Brain pericyte (primary cell): ENCODE results near the gene ZNF839.
"Not testable (repeated sequence)": the region's sequence is repeated elsewhere in the genome, so short reads cannot be mapped to it uniquely, and the experiment has no call there.

ENCODE experiments used
- DNase-seq: peaks from one replicate; pipeline ENCODE4 v3.0.0-alpha.2; 2012; ENCODE audit warnings: low read depth, low spot score

The ZNF839 gene

DNA sequence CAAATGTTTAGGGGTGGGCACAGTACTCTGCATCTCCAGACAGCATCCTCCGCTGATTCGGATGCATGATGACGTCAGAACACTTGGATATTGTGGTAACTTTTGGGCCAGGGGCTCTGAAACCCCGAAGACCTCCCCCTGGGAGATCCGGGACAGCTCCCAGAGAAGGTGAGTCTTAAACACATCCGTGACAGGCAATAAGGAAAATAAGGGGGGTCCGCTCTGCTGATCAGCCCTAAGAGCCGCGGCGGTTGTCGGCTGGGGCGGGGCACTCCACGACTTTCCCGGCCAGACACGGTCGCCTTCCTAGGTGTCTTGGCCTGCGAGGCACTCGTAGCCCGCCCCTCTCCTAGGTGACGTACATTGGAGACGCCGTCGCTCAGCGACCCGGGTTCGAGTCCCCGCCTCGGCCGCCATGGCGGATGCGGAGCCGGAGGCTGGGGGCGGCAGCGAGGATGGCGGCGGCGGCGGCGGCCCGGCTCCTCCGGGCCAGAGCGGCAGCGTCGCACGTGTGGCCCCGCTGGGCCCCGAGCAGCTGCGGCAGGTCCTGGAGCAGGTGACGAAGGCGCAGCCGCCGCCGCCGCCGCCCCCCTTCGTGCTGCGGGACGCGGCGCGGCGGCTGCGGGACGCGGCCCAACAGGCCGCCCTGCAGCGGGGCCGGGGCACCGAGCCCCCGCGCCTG, at the start of gene ZNF839:
Gene ZNF839, plus strand, starts transcription at position 396 of the 682 bp plus-strand sequence. Its CDS starts 20 bp downstream, at position 416.
- peak; percentile 44 for DNase-seq

DNA sequence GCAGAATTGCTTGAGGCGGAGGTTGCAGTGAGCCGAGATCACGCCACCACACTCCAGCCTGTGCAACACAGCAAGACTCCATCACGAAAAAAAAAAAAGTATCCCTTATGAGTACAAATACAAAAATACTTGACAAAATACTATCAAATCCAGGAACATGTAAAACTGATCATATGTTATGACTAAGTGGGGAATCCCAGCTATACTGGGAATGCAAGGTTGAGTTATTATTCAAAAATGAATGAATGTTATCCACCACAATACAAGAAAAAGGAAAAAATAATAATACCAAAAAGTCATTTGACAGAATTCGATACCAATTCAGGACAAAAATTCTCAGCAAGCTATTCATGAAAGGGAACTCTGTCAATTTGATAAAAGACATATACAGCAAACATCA, 47.2 kb upstream of the ZNF839 start:
- DNase-seq: no peak

GRCh38 chr14:102275866-102276265, 43.7 kb upstream of the ZNF839 start:
- DNase-seq: no peak

DNA sequence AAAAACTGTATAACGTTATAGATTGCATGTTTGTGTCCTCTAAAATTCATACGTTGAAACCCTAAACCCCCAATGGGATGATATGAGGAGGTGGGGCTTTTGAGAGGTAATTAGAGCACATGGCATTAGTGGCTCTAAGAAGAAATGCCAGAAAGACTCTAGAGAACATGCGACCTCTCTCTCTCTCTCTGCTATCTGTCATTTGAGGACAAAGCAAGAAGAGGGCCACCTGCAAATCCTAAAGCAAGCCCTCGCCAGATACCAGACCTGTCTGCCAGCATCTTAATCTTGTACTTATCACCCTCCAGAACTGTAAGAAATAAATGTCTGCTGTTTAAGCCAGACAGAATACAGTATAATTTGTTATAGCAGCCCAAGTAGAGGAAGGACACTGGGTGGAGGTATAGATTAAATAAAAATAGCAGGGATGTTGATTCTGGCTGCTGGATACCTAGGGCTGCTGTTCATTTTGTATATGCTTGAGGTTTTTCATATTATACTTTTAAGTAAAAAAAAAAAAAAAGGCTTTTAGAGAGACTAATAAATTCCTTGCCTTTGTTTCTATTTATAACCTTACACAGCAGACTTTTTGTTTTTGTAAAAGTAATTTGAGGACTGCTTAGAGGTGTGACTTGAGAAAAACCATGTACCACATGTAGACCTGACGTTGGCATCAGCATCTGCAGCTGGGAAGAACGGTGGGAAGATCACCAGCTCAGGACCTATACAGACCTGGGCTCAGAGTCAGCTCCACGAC, 41.5 kb upstream of the ZNF839 start:
- no peak for DNase-seq

DNA sequence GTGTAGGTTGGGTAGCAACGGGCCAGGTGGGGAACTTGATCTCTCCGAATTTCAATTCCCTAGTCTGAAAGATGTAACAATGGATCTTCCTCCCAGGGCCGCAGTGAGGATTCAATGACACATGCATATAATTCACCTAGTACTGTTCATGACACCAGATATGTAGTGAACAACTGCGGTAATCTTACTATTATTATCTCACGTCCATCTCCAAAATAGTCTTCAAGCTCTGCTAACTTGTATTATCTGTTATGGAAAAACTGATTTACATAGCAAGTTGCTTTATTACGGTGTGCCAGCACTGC, 41.0 kb upstream of the ZNF839 start:
- no peak for DNase-seq

DNA sequence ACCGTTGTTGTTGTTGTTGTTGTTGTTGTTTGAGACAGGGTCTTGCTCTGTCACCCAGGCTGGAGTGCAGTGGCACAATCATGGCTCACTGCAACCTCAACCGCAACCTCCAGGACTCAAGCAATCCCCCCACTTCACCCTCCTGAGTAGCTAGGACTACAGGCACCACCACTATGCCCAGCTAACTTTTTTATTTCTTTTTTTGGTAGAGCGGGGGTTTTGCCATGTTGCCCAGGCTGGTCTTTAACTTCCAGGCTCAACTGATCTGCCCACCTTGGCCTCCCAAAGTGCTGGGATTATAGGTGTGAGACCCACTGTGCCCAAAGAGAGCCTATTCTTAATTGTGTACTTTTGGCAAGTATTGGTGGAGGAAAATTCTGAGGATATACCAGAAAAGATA, 40.3 kb upstream of the ZNF839 start:
- DNase-seq: no peak

GRCh38 chr14:102279688-102280348, 39.7 kb upstream of the ZNF839 start:
- no peak for DNase-seq

GRCh38 chr14:102280376-102280962, 39.1 kb upstream of the ZNF839 start:
- DNase-seq: peak; percentile 49

- DNase-seq: no peak
Measured at GRCh38 chr14:102282751-102283465, 36.6 kb upstream of the ZNF839 start.

DNA sequence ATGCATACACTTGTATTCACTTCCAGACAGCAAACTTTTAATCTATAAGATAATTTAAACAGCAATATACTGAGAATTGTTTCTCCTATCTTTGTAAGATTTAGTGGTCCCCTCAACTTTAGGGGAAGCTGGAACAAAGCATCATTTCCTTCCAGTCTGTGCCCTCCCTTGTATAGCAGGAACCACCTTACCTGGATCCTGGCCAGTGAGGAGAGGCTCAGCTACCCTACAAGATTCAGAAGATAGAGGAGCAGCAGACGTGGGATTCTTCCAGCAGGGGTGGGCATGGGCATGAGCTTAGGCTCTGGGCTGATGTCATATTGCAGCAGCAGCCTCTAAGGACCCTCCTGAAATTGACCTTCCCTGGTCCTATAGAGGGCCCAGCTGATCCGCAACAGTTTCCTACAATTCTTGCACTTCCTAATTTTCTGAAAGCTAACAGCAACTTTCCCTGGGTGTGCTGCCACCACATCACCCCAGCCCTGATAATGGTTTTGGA, 35.9 kb upstream of the ZNF839 start:
- no peak for DNase-seq

- no peak for DNase-seq
Measured at GRCh38 chr14:102285106-102285505, 34.4 kb upstream of the ZNF839 start.

DNA sequence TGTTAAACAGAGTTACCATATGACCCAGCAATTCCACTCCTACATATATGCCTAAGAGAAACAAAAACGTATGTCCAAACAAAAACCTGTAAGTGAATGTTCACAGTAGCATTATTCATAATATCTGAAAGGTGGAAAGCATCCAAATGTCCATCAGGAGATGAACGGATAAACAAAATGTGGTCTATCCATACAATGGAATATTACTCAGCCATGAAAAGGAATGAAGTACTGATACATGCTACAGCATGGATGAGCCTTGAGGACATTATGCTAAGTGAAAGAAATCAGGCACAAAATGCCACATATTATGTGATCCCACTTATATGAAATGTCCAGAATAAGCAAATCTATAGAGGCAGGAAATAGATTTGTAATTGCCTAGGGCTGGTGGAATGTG, 31.4 kb upstream of the ZNF839 start:
- no peak for DNase-seq

DNA sequence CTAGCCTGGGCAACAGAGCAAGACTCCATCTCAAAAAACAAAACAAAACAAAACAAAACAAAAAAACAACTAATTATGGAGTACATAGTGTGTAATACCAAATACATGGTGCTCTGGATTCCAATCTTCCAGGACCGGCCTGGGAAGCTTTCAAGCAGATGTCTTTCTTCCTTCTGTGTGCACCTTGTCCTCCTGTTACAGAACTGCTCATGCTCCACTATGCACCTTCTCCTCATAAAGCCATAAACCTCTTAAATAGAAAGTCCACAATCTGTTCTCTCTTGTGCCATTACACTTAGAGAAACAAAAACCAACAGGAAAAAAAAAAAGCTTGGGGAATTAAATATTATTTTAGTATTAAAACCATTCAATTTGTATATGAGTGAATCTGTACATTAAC, 27.1 kb upstream of the ZNF839 start:
- no peak for DNase-seq

GRCh38 chr14:102293781-102294180, 25.8 kb upstream of the ZNF839 start:
- no peak for DNase-seq

DNA sequence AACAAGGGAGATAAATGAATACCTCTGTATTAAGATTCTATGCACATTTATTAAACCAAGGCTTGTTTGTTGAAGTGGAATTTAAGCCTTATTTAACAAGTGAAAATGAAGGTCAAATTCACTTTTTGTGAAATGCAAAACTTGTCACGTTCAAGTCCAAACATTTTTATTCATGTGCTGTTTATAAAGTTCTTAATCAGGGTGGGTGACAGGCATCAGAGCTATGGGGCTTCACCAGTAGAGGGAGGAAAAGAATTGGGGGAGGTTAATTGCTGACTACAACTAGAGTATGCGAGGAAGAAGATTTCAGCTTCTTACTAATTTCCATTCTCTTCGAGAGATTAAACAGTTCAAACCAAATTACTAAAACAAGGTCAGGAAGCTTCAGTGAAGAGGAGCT, 24.3 kb upstream of the ZNF839 start:
- no peak for DNase-seq

DNA sequence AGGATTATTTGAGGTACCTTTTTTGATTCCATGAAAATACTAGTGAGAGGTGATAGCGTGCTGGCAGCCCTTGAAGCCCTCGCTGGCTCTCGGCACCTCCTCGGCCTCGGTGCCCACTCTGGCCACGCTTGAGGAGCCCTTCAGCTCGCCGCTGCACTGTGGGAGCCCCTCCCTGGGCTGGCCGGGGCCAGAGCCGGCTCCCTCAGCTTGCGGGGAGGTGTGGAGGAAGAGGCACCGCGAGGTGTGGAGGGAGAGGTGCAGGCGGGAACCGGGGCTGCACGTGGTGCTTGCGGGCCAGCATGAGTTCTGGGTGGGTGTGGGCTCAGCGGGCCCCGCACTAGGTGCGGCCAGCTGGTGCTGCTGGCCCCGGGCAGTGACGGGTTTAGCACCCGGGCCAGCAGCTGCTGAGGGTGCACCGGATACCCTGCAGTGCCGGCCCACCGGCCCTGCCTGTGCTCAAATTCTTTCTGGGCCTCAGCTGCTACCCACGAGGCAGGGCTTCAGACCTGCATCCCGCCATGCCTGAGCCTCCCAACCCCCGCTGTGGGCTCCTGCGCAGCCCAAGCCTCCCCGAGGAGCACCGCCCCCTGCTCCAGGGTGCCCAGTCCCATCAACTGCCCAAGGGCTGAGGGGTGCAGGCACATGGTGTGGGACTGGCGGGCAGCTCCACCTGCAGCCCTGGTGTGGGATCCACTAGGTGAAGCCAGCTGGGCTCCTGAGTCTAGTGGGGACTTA, 21.9 kb upstream of the ZNF839 start:
- DNase-seq: no peak

GRCh38 chr14:102298303-102299070, 21.1 kb upstream of the ZNF839 start:
- DNase-seq: not testable (repeated sequence)

DNA sequence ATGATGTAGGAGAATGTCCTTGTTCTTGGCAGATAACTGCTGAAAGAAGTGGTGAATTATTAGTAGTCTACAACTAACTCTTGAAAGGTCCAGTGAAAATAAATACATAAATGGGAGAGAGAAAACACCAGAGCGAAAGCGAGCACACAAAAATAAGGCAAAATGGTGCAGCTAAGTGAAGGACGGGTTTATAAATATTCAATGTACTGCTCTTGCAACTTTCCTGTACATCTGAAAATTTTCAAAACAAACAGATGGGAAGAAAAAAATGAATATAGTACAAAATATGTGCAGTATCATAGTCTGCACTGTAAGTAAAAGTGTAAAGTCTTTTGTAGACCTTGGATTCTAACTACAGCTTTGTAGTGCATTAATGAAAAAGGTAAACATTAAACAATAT, 15.9 kb upstream of the ZNF839 start:
- DNase-seq: no peak

- peak; percentile 94 for DNase-seq
Measured at GRCh38 chr14:102304611-102305506, 14.7 kb upstream of the ZNF839 start, which contains the start of gene MOK. TSS of gene MOK (minus strand) at chr14:102305164. CDS start at chr14:102304968, 196 bp downstream.
